ENCODE data around the gene HIGD1A.

The HIGD1A gene

GRCh38 chr3:42736531-42736930 is 67.8 kb downstream of the HIGD1A start:
- H3K36me3 ChIP-seq (ENCODE audit: control insufficient read depth, insufficient read depth, low read length), result no peaks in the 10 kb centered on the region

GRCh38 chr3:42736081-42736480 is 68.2 kb downstream of the HIGD1A start:
- Histone ChIP-seq H3K4me1 (ENCODE audit: control insufficient read depth, insufficient read depth, low read length) (peaks cover 3% of the 10 kb centered on the region), H3K27ac (ENCODE audit: insufficient read depth, low read depth, low read length, poor library complexity, severe bottlenecking) (no peak overlapping the region), H3K4me3 (ENCODE audit: insufficient read depth, low read depth, low read length) (no peak overlapping the region), H3K36me3 (ENCODE audit: control insufficient read depth, insufficient read depth, low read length) (no peaks in the 10 kb centered on the region), H3K9me3 (ENCODE audit: control insufficient read depth, low read length) (no peaks in the 10 kb centered on the region), H3K27me3 (ENCODE audit: control insufficient read depth, insufficient read depth, low read length, poor library complexity, severe bottlenecking) (no peaks in the 10 kb centered on the region)
- 28 to 42% methylated on average over 1 of the region's 1 CpG for WGBS, 2 experiments

More at GRCh38 chr3:42736531-42736930, 67.8 kb downstream of the HIGD1A start:
- Histone ChIP-seq H3K9me3 (ENCODE audit: control insufficient read depth, low read length) (no peaks in the 10 kb centered on the region), H3K4me3 (ENCODE audit: insufficient read depth, low read depth, low read length) (no peak overlapping the region), H3K4me1 (ENCODE audit: control insufficient read depth, insufficient read depth, low read length) (peaks cover 3% of the 10 kb centered on the region), H3K27me3 (ENCODE audit: control insufficient read depth, insufficient read depth, low read length, poor library complexity, severe bottlenecking) (no peaks in the 10 kb centered on the region), H3K27ac (ENCODE audit: insufficient read depth, low read depth, low read length, poor library complexity, severe bottlenecking) (no peak overlapping the region)
- 86 to 89% methylated on average over 6 of the region's 6 CpGs for WGBS, 2 experiments

GRCh38 chr3:42735615-42736014 is 68.7 kb downstream of the HIGD1A start:
- no peaks in the 10 kb centered on the region for H3K9me3 ChIP-seq (ENCODE audit: control insufficient read depth, low read length)
- no peaks in the 10 kb centered on the region for H3K27me3 ChIP-seq (ENCODE audit: control insufficient read depth, insufficient read depth, low read length, poor library complexity, severe bottlenecking)
- H3K27ac ChIP-seq (ENCODE audit: insufficient read depth, low read depth, low read length, poor library complexity, severe bottlenecking), result no peak overlapping the region
- H3K4me1 ChIP-seq (ENCODE audit: control insufficient read depth, insufficient read depth, low read length), result peaks cover 3% of the 10 kb centered on the region
- 95% methylated on average over 12 of the region's 12 CpGs for WGBS, 2 experiments
- H3K36me3 ChIP-seq (ENCODE audit: control insufficient read depth, insufficient read depth, low read length), result no peaks in the 10 kb centered on the region
- no peak overlapping the region for H3K4me3 ChIP-seq (ENCODE audit: insufficient read depth, low read depth, low read length)

DNA sequence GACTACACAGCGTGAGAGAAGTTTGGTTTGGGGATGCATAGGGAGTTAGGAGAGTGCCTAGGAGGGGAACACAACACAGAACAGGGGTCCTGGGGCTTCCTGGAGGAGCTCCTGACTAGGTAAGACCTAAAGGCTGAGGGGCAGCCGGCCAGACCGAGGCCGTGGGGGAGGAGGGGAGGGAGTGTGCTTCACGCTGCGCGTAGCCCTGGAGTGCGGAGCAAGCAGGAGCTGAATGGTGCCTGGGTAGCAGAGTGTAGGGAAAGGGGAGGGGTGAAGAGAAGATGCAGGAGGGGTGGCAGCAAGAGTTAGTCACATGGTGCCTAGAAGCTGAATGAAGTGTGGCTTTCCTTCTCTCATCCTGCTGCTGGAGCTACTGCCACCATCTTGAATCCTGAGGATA is 69.3 kb downstream of the HIGD1A start:
- 59 to 64% methylated on average over 8 of the region's 8 CpGs for WGBS, 2 experiments
- Histone ChIP-seq H3K9me3 (ENCODE audit: control insufficient read depth, low read length) (no peaks in the 10 kb centered on the region), H3K4me3 (ENCODE audit: insufficient read depth, low read depth, low read length) (no peak overlapping the region), H3K27ac (ENCODE audit: insufficient read depth, low read depth, low read length, poor library complexity, severe bottlenecking) (no peak overlapping the region), H3K27me3 (ENCODE audit: control insufficient read depth, insufficient read depth, low read length, poor library complexity, severe bottlenecking) (no peaks in the 10 kb centered on the region), H3K4me1 (ENCODE audit: control insufficient read depth, insufficient read depth, low read length) (peaks cover 3% of the 10 kb centered on the region), H3K36me3 (ENCODE audit: control insufficient read depth, insufficient read depth, low read length) (no peaks in the 10 kb centered on the region)

- Histone ChIP-seq H3K9me3 (ENCODE audit: control insufficient read depth, low read length) (no peaks in the 10 kb centered on the region), H3K4me3 (ENCODE audit: insufficient read depth, low read depth, low read length) (no peak overlapping the region), H3K27ac (ENCODE audit: insufficient read depth, low read depth, low read length, poor library complexity, severe bottlenecking) (no peak overlapping the region), H3K27me3 (ENCODE audit: control insufficient read depth, insufficient read depth, low read length, poor library complexity, severe bottlenecking) (no peaks in the 10 kb centered on the region), H3K4me1 (ENCODE audit: control insufficient read depth, insufficient read depth, low read length) (peaks cover 3% of the 10 kb centered on the region), H3K36me3 (ENCODE audit: control insufficient read depth, insufficient read depth, low read length) (no peaks in the 10 kb centered on the region)
- WGBS, 2 experiments, result 81 to 84% methylated on average over 6 of the region's 6 CpGs
These were observed 69.9 kb downstream of the HIGD1A start for GRCh38 chr3:42734263-42734860.

- Histone ChIP-seq H3K4me3 (ENCODE audit: insufficient read depth, low read depth, low read length) (no peak overlapping the region), H3K27me3 (ENCODE audit: control insufficient read depth, insufficient read depth, low read length, poor library complexity, severe bottlenecking) (no peaks in the 10 kb centered on the region), H3K27ac (ENCODE audit: insufficient read depth, low read depth, low read length, poor library complexity, severe bottlenecking) (no peak overlapping the region), H3K9me3 (ENCODE audit: control insufficient read depth, low read length) (no peaks in the 10 kb centered on the region), H3K4me1 (ENCODE audit: control insufficient read depth, insufficient read depth, low read length) (peaks cover 3% of the 10 kb centered on the region), H3K36me3 (ENCODE audit: control insufficient read depth, insufficient read depth, low read length) (no peaks in the 10 kb centered on the region)
- WGBS, 2 experiments, result 45 to 47% methylated on average over 13 of the region's 13 CpGs
These were observed 70.6 kb downstream of the HIGD1A start for GRCh38 chr3:42733501-42734262.
